Measurements from ENCODE around the gene NEO1. TPM values are rescaled to one million over a fixed set of nuclear protein-coding genes. Genes with fewer than 3 reads are reported as not detected.

The NEO1 gene
- total and polyA plus RNA-seq, 4 donors = 1.6 to 9.9 (median 5.8) TPM

DNA sequence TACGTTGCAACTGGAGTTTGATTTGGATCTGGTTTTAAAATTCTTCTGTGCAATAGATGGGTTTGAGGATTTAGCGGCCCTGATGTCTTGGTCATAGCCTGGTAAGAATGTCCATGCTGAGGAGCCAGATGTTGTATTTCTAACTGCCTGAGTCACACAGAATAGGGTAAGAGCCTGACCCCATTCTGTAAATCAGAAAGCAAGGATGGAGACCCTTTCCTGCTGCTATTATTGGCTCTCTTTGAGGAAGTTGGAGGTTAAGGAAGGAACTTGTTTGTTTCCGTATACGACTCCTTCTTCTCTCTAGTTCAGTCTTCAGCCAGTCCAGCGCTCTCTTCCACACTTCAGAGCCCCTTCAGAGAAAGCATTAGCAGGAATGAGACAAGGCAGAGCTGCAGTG lies 251.4 kb downstream of the NEO1 start:
- no peaks in the 10 kb centered on the region for H3K9me3 ChIP-seq (ENCODE audit: control insufficient read depth in 4 of 4, low read length in 3 of 4)
- no peak overlapping the region for H3K27ac ChIP-seq (ENCODE audit: low read depth in 1 of 2, low read length in 2 of 2)
- WGBS = 72% methylated on average over 5 of the region's 5 CpGs
- no peaks in the 10 kb centered on the region for H3K4me1 ChIP-seq (ENCODE audit: control insufficient read depth in 4 of 4, insufficient read depth in 4 of 4, low read length in 3 of 4)
- TF ChIP-seq, protein P1, sequence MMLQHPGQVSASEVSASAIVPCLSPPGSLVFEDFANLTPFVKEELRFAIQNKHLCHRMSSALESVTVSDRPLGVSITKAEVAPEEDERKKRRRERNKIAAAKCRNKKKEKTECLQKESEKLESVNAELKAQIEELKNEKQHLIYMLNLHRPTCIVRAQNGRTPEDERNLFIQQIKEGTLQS (IDR thresholded peaks at IDR 0.05) = no peak
- TF ChIP-seq, protein P2, sequence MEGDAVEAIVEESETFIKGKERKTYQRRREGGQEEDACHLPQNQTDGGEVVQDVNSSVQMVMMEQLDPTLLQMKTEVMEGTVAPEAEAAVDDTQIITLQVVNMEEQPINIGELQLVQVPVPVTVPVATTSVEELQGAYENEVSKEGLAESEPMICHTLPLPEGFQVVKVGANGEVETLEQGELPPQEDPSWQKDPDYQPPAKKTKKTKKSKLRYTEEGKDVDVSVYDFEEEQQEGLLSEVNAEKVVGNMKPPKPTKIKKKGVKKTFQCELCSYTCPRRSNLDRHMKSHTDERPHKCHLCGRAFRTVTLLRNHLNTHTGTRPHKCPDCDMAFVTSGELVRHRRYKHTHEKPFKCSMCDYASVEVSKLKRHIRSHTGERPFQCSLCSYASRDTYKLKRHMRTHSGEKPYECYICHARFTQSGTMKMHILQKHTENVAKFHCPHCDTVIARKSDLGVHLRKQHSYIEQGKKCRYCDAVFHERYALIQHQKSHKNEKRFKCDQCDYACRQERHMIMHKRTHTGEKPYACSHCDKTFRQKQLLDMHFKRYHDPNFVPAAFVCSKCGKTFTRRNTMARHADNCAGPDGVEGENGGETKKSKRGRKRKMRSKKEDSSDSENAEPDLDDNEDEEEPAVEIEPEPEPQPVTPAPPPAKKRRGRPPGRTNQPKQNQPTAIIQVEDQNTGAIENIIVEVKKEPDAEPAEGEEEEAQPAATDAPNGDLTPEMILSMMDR (IDR thresholded peaks at IDR 0.05; ENCODE audit: low read depth, low read length, missing input control) = no peak
- TF ChIP-seq TAF1 (conservative IDR thresholded peaks at IDR 0.05) (no peak), RXRA (IDR thresholded peaks at IDR 0.05) (no peak), NR2F2 (IDR thresholded peaks at IDR 0.05) (no peak), MAX (IDR thresholded peaks at IDR 0.05) (no peak), GABPA (IDR thresholded peaks at IDR 0.05 in 1 of 2, conservative IDR thresholded peaks at IDR 0.05 in 1 of 2) (no peak), YY1 (IDR thresholded peaks at IDR 0.05) (no peak), HNF4A (conservative IDR thresholded peaks at IDR 0.05) (no peak), RAD21 (IDR thresholded peaks at IDR 0.05) (no peak), JUND (IDR thresholded peaks at IDR 0.05) (no peak)
- TF ChIP-seq, protein P3, sequence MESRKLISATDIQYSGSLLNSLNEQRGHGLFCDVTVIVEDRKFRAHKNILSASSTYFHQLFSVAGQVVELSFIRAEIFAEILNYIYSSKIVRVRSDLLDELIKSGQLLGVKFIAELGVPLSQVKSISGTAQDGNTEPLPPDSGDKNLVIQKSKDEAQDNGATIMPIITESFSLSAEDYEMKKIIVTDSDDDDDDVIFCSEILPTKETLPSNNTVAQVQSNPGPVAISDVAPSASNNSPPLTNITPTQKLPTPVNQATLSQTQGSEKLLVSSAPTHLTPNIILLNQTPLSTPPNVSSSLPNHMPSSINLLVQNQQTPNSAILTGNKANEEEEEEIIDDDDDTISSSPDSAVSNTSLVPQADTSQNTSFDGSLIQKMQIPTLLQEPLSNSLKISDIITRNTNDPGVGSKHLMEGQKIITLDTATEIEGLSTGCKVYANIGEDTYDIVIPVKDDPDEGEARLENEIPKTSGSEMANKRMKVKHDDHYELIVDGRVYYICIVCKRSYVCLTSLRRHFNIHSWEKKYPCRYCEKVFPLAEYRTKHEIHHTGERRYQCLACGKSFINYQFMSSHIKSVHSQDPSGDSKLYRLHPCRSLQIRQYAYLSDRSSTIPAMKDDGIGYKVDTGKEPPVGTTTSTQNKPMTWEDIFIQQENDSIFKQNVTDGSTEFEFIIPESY (IDR thresholded peaks at IDR 0.05) = no peak
- DNase-seq (ENCODE audit: low spot score) = no peak
- no peaks in the 10 kb centered on the region for H3K27me3 ChIP-seq (ENCODE audit: control insufficient read depth in 4 of 4, insufficient read depth in 4 of 4, low read length in 3 of 4)
- no peak overlapping the region for H3K4me3 ChIP-seq (ENCODE audit: low read depth in 1 of 3, low read length in 3 of 3)
- H3K9ac ChIP-seq (ENCODE audit: low read depth in 1 of 2, low read length in 2 of 2) = no peak overlapping the region
- peaks cover 0 to 22% (median 13%) of the 10 kb centered on the region in 4 donors for H3K36me3 ChIP-seq (ENCODE audit: control insufficient read depth in 4 of 4, insufficient read depth in 3 of 4, low read depth in 1 of 4, low read length in 3 of 4)

DNA sequence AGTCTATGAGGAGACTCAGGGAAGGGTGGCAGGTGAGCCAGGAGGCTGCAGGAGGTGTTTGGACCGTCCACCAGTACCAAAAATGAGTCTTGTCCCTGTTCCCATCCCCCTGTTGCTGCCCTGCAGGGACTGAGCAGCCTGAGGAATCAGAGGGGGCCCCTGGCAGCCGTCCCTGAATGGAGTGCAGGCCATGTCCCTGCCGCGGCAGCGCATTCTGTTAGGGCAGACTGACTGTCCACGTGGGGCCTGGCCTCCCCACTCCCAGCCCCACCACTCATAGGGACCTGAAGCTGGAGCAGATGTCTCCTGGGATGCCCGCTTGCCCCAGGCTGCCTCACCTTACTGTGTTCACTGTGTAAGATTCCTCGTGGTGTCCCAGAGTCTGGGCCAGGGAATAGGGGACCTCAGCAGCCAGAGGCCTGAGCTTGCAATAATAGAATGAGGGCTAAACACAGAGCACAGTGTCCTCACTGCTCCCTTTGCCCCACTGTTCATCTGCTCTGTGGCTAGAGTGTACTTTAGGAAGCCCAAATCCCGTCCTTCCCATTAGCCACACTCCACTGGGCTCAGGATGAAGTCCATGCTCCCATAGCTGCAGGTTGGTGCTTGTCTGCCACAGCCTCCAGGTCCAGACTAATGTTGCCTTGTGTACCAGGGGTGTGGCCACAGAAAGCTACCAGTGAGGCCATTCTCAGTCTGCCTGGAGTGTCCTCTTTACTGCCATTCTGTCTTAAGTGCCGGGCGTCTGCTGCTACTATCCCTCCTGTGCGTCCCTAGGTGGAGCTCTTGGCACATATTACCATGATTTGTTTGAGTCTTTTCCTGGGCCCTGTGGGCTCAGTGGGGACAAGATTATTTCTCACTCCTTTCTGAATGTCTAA lies 253.3 kb downstream of the NEO1 start:
- no peaks in the 10 kb centered on the region for H3K4me1 ChIP-seq (ENCODE audit: control insufficient read depth in 4 of 4, insufficient read depth in 4 of 4, low read length in 3 of 4)
- no peaks in the 10 kb centered on the region for H3K27me3 ChIP-seq (ENCODE audit: control insufficient read depth in 4 of 4, insufficient read depth in 4 of 4, low read length in 3 of 4)
- 84% methylated on average over 12 of the region's 12 CpGs for WGBS
- no peak overlapping the region for H3K27ac ChIP-seq (ENCODE audit: low read depth in 1 of 2, low read length in 2 of 2)
- no peak overlapping the region for H3K4me3 ChIP-seq (ENCODE audit: low read depth in 1 of 3, low read length in 3 of 3)
- no peak overlapping the region for H3K9ac ChIP-seq (ENCODE audit: low read depth in 1 of 2, low read length in 2 of 2)
- no peaks in the 10 kb centered on the region for H3K9me3 ChIP-seq (ENCODE audit: control insufficient read depth in 4 of 4, low read length in 3 of 4)
- no peak for DNase-seq (ENCODE audit: low spot score)
- H3K36me3 ChIP-seq (ENCODE audit: control insufficient read depth in 4 of 4, insufficient read depth in 3 of 4, low read depth in 1 of 4, low read length in 3 of 4) = peaks cover 0 to 19% (median 12%) of the 10 kb centered on the region in 4 donors
- TF ChIP-seq, protein P2 (IDR thresholded peaks at IDR 0.05; ENCODE audit: low read depth, low read length, missing input control) = peak; percentile 23
- TF ChIP-seq, protein P3 (IDR thresholded peaks at IDR 0.05) = no peak
- TF ChIP-seq RAD21 (IDR thresholded peaks at IDR 0.05) (peak; percentile 56 to 67), NR2F2 (IDR thresholded peaks at IDR 0.05) (no peak)
